Measurements from ENCODE around the gene TADA3.

GRCh38 chr3:9785602-9786001 is 6.7 kb downstream of the TADA3 start:
- TF ChIP-seq CTCF (IDR thresholded peaks at IDR 0.05) (no peak), POLR2A (IDR thresholded peaks at IDR 0.05) (no peak)

Measured in right lobe of liver (tissue), 4 donors.